GM23338 (cell line): ENCODE measurements around the gene ENDOV. TPM values are rescaled to one million over a fixed set of nuclear protein-coding genes. Genes with fewer than 3 reads are reported as not detected.

Experiments
- ATAC-seq: fragments of 200-7000 bp; cut with Tn5 transposase; 3 replicates; pipeline ENCODE4 v1.9.1; 2020
- DNase-seq: peaks from one replicate; pipeline ENCODE4 v3.0.0-alpha.2; 2015; ENCODE audit warnings: low spot score
- H2AFZ ChIP-seq: fragments of 200-600 bp; sonication (generic); 2 replicates; pipeline ENCODE4 v1.8.0; 2016; ENCODE audit warnings: antibody characterized with exemption, mild to moderate bottlenecking, moderate library complexity
- H3F3A ChIP-seq: fragments of 200-600 bp; sonication (generic); replicated peaks from 2 replicates; pipeline ENCODE4 v1.8.0; 2017; ENCODE audit warnings: antibody characterized with exemption, mixed run types, low read depth
- H3K27ac ChIP-seq: fragments of 200-600 bp; sonication (generic); 2 replicates; pipeline ENCODE4 v1.6.1; 2016; ENCODE audit warnings: low read depth
- H3K27me3 ChIP-seq: fragments of 200-600 bp; sonication (generic); 2 replicates; pipeline ENCODE4 v1.8.0; 2016; ENCODE audit warnings: mild to moderate bottlenecking, mixed run types, moderate library complexity; ENCODE audit not compliant: insufficient read depth
- H3K36me3 ChIP-seq: fragments of 200-600 bp; sonication (generic); 2 replicates; pipeline ENCODE4 v1.8.0; 2016; ENCODE audit warnings: mild to moderate bottlenecking; ENCODE audit not compliant: insufficient read depth
- H3K4me1 ChIP-seq: fragments of 200-600 bp; sonication (generic); 2 replicates; pipeline ENCODE4 v1.8.0; 2016; ENCODE audit warnings: mild to moderate bottlenecking, moderate library complexity; ENCODE audit not compliant: insufficient read depth
- H3K4me2 ChIP-seq: fragments of 200-600 bp; sonication (generic); 2 replicates; pipeline ENCODE4 v1.7.1; 2017; ENCODE audit warnings: mixed run types
- H3K4me3 ChIP-seq: fragments of 200-600 bp; sonication (generic); 2 replicates; pipeline ENCODE4 v1.6.1; 2016; ENCODE audit warnings: mixed run types
- H3K79me2 ChIP-seq: fragments of 200-600 bp; sonication (generic); replicated peaks from 2 replicates; pipeline ENCODE4 v1.8.0; 2017; ENCODE audit warnings: mild to moderate bottlenecking; ENCODE audit not compliant: insufficient read depth
- H3K9me2 ChIP-seq: fragments of 200-600 bp; sonication (generic); 2 replicates; pipeline ENCODE4 v1.8.0; 2017; ENCODE audit not compliant: insufficient read depth
- H4K20me1 ChIP-seq: fragments of 200-600 bp; sonication (generic); replicated peaks from 2 replicates; pipeline ENCODE4 v1.8.0; 2017; ENCODE audit warnings: mild to moderate bottlenecking; ENCODE audit not compliant: insufficient read depth
- H3K27ac Mint-ChIP-seq: 2 replicates; pipeline ENCODE4 v1.8.0; 2020; ENCODE audit warnings: inconsistent platforms, mild to moderate bottlenecking, moderate library complexity, mixed read lengths
- H3K27me3 Mint-ChIP-seq: 3 replicates; pipeline ENCODE4 v1.8.0; 2022; ENCODE audit warnings: low read depth, mild to moderate bottlenecking, moderate library complexity, mixed read lengths, inconsistent platforms; ENCODE audit not compliant: insufficient read depth, poor library complexity
- H3K36me3 Mint-ChIP-seq: 3 replicates; pipeline ENCODE4 v1.8.0; 2021; ENCODE audit warnings: low read depth, mild to moderate bottlenecking, inconsistent platforms, moderate library complexity, mixed read lengths
- H3K4me1 Mint-ChIP-seq: 3 replicates; pipeline ENCODE4 v1.8.0; 2020; ENCODE audit warnings: mild to moderate bottlenecking, inconsistent platforms, mixed read lengths
- H3K4me3 Mint-ChIP-seq: 3 replicates; pipeline ENCODE4 v1.8.0; 2021; ENCODE audit warnings: moderate library complexity, mild to moderate bottlenecking, inconsistent platforms, mixed read lengths
- H3K9me3 Mint-ChIP-seq: 3 replicates; pipeline ENCODE4 v1.8.0; 2020; ENCODE audit warnings: moderate library complexity, mild to moderate bottlenecking, inconsistent platforms, mixed read lengths
- CREB1 ChIP-seq: fragments of 250-450 bp; sonication (Bioruptor Pico); IDR thresholded peaks from 2 replicates; pipeline ENCODE4 v1.5.0; 2020; ENCODE audit warnings: low read depth, mild to moderate bottlenecking, moderate library complexity
- CTCF ChIP-seq, 2 experiments: fragments of 200-600 bp in 1 of 2; sonication (generic) in 1 of 2; conservative IDR thresholded peaks; 2 replicates each; pipeline versions ENCODE4 v1.5.1 to v1.6.1; 2016 to 2017; ENCODE audit warnings: antibody characterized with exemption in 2 of 2, low read depth in 2 of 2, mild to moderate bottlenecking in 2 of 2, moderate library complexity in 1 of 2
- EZH2phosphoT487 ChIP-seq: fragments of 200-600 bp; sonication (generic); IDR thresholded peaks from one replicate; pipeline ENCODE4 v1.8.1; 2018; ENCODE audit warnings: antibody characterized with exemption; ENCODE audit not compliant: unreplicated experiment
- JUNB ChIP-seq: IDR thresholded peaks from one replicate; pipeline ENCODE4 v1.6.1; 2016; ENCODE audit warnings: antibody characterized with exemption; ENCODE audit not compliant: unreplicated experiment
- NANOG ChIP-seq: IDR thresholded peaks from 2 replicates; pipeline ENCODE4 v1.6.1; 2016; ENCODE audit warnings: antibody characterized with exemption, borderline replicate concordance
- POLR2AphosphoS5 ChIP-seq: IDR thresholded peaks from 2 replicates; pipeline ENCODE4 v1.6.1; 2016; ENCODE audit warnings: antibody characterized with exemption, low read depth
- ZNF114 ChIP-seq: fragments of 250-450 bp; sonication (Bioruptor Pico); IDR thresholded peaks from 2 replicates; pipeline ENCODE4 v1.5.0; 2020; ENCODE audit warnings: mild to moderate bottlenecking, moderate library complexity
- ZNF331 ChIP-seq: fragments of 250-450 bp; sonication (Bioruptor Pico); IDR thresholded peaks from 2 replicates; pipeline ENCODE4 v1.5.0; 2020; ENCODE audit warnings: low read depth, mild to moderate bottlenecking, moderate library complexity
- polyA plus RNA-seq: library from polyadenylated mRNA; unstranded; fragments of >200 nt; fragmentation: Nextera tagmentation; extraction: Ambion mirVana; gene quantifications from 2 replicates; pipeline ENCODE4 v1.2.1, GENCODE V29; 2016
- total RNA-seq: library from RNA; depleted of rRNA; stranded (reverse); fragments of >200 nt; shearing (Covaris generic); gene quantifications from 2 replicates; pipeline ENCODE4 v1.2.3, GENCODE V29; 2014
- TF ChIP-seq, protein P1 (sequence below): IDR thresholded peaks from one replicate; pipeline ENCODE4 v1.6.1; 2018; ENCODE audit warnings: antibody characterized with exemption; ENCODE audit not compliant: unreplicated experiment
- TF ChIP-seq, protein P2 (sequence below): IDR thresholded peaks from 2 replicates; pipeline ENCODE4 v1.6.1; 2016; ENCODE audit warnings: antibody characterized with exemption
- TF ChIP-seq, protein P3 (sequence below): fragments of 250-450 bp; sonication (Bioruptor Pico); IDR thresholded peaks from 2 replicates; pipeline ENCODE4 v1.5.0; 2020; ENCODE audit warnings: mild to moderate bottlenecking, moderate library complexity

The ENDOV gene
- total and polyA plus RNA-seq, 2 experiments from 2014 or later = 11.5 to 16.1 TPM

DNA sequence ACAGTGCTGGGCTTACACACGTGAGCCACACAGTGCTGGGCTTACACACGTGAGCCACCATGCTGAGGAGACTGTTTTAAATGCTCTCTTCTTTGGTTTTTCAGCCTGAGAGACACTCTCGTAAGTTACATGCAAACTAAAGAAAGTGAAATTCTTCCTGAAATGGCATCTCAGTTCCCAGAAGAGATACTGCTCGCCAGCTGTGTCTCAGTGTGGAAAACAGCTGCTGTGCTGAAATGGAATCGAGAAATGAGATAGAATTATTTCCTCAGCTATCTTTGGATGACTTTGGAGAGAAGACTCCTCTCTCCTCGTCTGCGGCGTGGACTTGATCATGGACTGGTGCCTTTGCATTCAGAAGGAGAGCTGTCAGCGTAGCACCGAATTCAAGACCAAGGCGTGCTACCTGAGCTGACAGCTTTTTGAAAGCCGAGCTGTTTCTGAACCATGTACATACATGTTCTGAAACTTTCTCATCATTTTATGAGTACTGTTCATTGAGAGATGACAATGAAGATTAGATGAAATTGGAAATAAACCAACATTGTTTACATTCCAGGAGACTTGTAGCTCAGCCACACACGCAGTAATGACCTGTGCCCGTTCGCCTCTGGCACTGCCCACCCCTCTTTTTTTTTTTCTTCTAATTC, 21.6 kb upstream of the ENDOV start:
- no peaks in the 10 kb centered on the region for H3K27me3 ChIP-seq
- DNase-seq = no peak
- H4K20me1 ChIP-seq = peaks cover 4% of the 10 kb centered on the region; the same call in 1 of the 2 replicates
- no peak for ATAC-seq
- TF ChIP-seq CREB1 (CRISPR knock-in tag) (no peak), NANOG (no peak), JUNB (no peak), ZNF114 (CRISPR knock-in tag) (no peak), CTCF (conservative IDR thresholded peaks at IDR 0.05; ENCODE audit: low read depth in 2 of 2) (no peak), POLR2AphosphoS5 (no peak), ZNF331 (no peak), EZH2phosphoT487 (no peak)
- TF ChIP-seq, protein P1, sequence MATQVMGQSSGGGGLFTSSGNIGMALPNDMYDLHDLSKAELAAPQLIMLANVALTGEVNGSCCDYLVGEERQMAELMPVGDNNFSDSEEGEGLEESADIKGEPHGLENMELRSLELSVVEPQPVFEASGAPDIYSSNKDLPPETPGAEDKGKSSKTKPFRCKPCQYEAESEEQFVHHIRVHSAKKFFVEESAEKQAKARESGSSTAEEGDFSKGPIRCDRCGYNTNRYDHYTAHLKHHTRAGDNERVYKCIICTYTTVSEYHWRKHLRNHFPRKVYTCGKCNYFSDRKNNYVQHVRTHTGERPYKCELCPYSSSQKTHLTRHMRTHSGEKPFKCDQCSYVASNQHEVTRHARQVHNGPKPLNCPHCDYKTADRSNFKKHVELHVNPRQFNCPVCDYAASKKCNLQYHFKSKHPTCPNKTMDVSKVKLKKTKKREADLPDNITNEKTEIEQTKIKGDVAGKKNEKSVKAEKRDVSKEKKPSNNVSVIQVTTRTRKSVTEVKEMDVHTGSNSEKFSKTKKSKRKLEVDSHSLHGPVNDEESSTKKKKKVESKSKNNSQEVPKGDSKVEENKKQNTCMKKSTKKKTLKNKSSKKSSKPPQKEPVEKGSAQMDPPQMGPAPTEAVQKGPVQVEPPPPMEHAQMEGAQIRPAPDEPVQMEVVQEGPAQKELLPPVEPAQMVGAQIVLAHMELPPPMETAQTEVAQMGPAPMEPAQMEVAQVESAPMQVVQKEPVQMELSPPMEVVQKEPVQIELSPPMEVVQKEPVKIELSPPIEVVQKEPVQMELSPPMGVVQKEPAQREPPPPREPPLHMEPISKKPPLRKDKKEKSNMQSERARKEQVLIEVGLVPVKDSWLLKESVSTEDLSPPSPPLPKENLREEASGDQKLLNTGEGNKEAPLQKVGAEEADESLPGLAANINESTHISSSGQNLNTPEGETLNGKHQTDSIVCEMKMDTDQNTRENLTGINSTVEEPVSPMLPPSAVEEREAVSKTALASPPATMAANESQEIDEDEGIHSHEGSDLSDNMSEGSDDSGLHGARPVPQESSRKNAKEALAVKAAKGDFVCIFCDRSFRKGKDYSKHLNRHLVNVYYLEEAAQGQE = no peak
- TF ChIP-seq, protein P2, sequence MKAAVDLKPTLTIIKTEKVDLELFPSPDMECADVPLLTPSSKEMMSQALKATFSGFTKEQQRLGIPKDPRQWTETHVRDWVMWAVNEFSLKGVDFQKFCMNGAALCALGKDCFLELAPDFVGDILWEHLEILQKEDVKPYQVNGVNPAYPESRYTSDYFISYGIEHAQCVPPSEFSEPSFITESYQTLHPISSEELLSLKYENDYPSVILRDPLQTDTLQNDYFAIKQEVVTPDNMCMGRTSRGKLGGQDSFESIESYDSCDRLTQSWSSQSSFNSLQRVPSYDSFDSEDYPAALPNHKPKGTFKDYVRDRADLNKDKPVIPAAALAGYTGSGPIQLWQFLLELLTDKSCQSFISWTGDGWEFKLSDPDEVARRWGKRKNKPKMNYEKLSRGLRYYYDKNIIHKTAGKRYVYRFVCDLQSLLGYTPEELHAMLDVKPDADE = no peak
- TF ChIP-seq, protein P3, sequence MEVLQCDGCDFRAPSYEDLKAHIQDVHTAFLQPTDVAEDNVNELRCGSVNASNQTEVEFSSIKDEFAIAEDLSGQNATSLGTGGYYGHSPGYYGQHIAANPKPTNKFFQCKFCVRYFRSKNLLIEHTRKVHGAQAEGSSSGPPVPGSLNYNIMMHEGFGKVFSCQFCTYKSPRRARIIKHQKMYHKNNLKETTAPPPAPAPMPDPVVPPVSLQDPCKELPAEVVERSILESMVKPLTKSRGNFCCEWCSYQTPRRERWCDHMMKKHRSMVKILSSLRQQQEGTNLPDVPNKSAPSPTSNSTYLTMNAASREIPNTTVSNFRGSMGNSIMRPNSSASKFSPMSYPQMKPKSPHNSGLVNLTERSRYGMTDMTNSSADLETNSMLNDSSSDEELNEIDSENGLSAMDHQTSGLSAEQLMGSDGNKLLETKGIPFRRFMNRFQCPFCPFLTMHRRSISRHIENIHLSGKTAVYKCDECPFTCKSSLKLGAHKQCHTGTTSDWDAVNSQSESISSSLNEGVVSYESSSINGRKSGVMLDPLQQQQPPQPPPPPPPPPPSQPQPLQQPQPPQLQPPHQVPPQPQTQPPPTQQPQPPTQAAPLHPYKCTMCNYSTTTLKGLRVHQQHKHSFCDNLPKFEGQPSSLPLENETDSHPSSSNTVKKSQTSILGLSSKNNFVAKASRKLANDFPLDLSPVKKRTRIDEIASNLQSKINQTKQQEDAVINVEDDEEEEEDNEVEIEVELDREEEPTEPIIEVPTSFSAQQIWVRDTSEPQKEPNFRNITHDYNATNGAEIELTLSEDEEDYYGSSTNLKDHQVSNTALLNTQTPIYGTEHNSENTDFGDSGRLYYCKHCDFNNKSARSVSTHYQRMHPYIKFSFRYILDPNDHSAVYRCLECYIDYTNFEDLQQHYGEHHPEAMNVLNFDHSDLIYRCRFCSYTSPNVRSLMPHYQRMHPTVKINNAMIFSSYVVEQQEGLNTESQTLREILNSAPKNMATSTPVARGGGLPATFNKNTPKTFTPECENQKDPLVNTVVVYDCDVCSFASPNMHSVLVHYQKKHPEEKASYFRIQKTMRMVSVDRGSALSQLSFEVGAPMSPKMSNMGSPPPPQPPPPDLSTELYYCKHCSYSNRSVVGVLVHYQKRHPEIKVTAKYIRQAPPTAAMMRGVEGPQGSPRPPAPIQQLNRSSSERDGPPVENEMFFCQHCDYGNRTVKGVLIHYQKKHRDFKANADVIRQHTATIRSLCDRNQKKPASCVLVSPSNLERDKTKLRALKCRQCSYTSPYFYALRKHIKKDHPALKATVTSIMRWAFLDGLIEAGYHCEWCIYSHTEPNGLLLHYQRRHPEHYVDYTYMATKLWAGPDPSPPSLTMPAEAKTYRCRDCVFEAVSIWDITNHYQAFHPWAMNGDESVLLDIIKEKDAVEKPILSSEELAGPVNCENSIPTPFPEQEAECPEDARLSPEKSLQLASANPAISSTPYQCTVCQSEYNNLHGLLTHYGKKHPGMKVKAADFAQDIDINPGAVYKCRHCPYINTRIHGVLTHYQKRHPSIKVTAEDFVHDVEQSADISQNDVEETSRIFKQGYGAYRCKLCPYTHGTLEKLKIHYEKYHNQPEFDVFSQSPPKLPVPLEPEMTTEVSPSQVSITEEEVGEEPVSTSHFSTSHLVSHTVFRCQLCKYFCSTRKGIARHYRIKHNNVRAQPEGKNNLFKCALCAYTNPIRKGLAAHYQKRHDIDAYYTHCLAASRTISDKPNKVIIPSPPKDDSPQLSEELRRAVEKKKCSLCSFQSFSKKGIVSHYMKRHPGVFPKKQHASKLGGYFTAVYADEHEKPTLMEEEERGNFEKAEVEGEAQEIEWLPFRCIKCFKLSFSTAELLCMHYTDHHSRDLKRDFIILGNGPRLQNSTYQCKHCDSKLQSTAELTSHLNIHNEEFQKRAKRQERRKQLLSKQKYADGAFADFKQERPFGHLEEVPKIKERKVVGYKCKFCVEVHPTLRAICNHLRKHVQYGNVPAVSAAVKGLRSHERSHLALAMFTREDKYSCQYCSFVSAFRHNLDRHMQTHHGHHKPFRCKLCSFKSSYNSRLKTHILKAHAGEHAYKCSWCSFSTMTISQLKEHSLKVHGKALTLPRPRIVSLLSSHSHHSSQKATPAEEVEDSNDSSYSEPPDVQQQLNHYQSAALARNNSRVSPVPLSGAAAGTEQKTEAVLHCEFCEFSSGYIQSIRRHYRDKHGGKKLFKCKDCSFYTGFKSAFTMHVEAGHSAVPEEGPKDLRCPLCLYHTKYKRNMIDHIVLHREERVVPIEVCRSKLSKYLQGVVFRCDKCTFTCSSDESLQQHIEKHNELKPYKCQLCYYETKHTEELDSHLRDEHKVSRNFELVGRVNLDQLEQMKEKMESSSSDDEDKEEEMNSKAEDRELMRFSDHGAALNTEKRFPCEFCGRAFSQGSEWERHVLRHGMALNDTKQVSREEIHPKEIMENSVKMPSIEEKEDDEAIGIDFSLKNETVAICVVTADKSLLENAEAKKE = no peak
- H3K4me1 ChIP-seq = no peaks in the 10 kb centered on the region; the same call in 1 of the 2 replicates
- H3K4me3 ChIP-seq = no peak overlapping the region
- Mint-ChIP-seq H3K4me1 (peaks cover 28% of the 10 kb centered on the region), H3K4me3 (no peak overlapping the region), H3K27ac (no peak overlapping the region), H3K9me3 (no peaks in the 10 kb centered on the region), H3K27me3 (peaks cover 1% of the 10 kb centered on the region), H3K36me3 (peaks cover 31% of the 10 kb centered on the region)
- 0 out of 2 replicates have a peak, but pooled peaks cover 3% of the 10 kb centered on the region for H3K36me3 ChIP-seq
- no peaks in the 10 kb centered on the region for H3F3A ChIP-seq
- H3K79me2 ChIP-seq = no peaks in the 10 kb centered on the region
- H3K9me2 ChIP-seq = no peaks in the 10 kb centered on the region
- no peak overlapping the region for H2AFZ ChIP-seq
- H3K4me2 ChIP-seq = no peak overlapping the region
- H3K27ac ChIP-seq = no peak overlapping the region
